Aorta (tissue), 5 donors: Measurements from ENCODE around the gene RNF187. TPM values are rescaled to one million over a fixed set of nuclear protein-coding genes. Genes with fewer than 3 reads are reported as not detected.

Experiments
- ATAC-seq: fragments of 200-7000 bp; cut with Tn5 transposase; one replicate; pipeline ENCODE4 v1.9.1; 2022; ENCODE audit warnings: moderate library complexity; ENCODE audit not compliant: low FRiP score
- DNase-seq, 2 donors: peaks; one replicate each; pipeline ENCODE4 v3.0.0-alpha.2; 2020
- H3K27ac ChIP-seq, 2 donors: one replicate each; pipeline ENCODE4 v1.5.1; 2013; ENCODE audit warnings: low read length in 2 of 2, mild to moderate bottlenecking in 2 of 2, moderate library complexity in 2 of 2, control low read depth in 1 of 2, inconsistent platforms in 1 of 2, low read depth in 1 of 2
- H3K27me3 ChIP-seq, 2 donors: one replicate each; pipeline ENCODE4 v1.6.1; 2013; ENCODE audit warnings: control low read depth in 1 of 2, low read length in 1 of 2, mild to moderate bottlenecking in 1 of 2, moderate library complexity in 1 of 2; ENCODE audit not compliant: insufficient read depth in 2 of 2, control insufficient read depth in 1 of 2
- H3K36me3 ChIP-seq, 2 donors: one replicate each; pipeline ENCODE4 v1.6.1; 2013; ENCODE audit warnings: control low read depth in 1 of 2, low read length in 1 of 2, mild to moderate bottlenecking in 1 of 2; ENCODE audit not compliant: insufficient read depth in 2 of 2, control insufficient read depth in 1 of 2
- H3K4me1 ChIP-seq, 2 donors: one replicate each; pipeline ENCODE4 v1.6.1; 2013; ENCODE audit warnings: low read length in 2 of 2, control low read depth in 1 of 2, mild to moderate bottlenecking in 1 of 2, moderate library complexity in 1 of 2; ENCODE audit not compliant: insufficient read depth in 2 of 2, control insufficient read depth in 1 of 2
- H3K4me3 ChIP-seq, 2 donors: one replicate each; pipeline ENCODE4 v1.5.1; 2013; ENCODE audit warnings: low read length in 2 of 2, control low read depth in 1 of 2, mild to moderate bottlenecking in 1 of 2
- H3K9me3 ChIP-seq: one replicate; pipeline ENCODE4 v1.6.1; 2013; ENCODE audit warnings: mild to moderate bottlenecking, low read length; ENCODE audit not compliant: control insufficient read depth
- WGBS, 2 donors: extraction: QIAGEN DNeasy Blood & Tissue Kit; methylation state at CpG; one replicate each; pipeline ENCODE4 v1.1.7; 2013; 5-methylcytosine and 5-hydroxymethylcytosine counted together
- intact Hi-C, 2 donors: fragments of 100-400 bp; cut with DNase I; formaldehyde crosslinking; loops; one replicate each; pipeline versions ENCODE4 v1.14.2 to v1.15.0; 2022
- long read RNA-seq, 2 donors: library from polyadenylated mRNA; unstranded; transcript quantifications; one replicate each; pipeline ENCODE4 v2.0.0, GENCODE V29; 2020 to 2021
- polyA plus RNA-seq, 2 donors: library from polyadenylated mRNA; stranded (reverse); fragments of 200-250 nt; gene quantifications; one replicate each; pipeline ENCODE4 v1.2.3, GENCODE V29; 2013
- total RNA-seq, 2 donors: library from RNA; stranded (reverse); fragmentation: NEBNext Ultra II Directional; extraction: Animal tissue kit (Norgen Biotek cat#: 25700); gene quantifications; one replicate each; pipeline ENCODE4 v1.2.1, GENCODE V29; 2021
- donor health status: healthy with polysubstance abuse.
- donor health status: Bipolar disorder and iron deficiency.
- donor health status: DM: no; HTN: no; CAD: no.
- donor health status: DM: no; HTN: no; CAD: no.
- donor health status: DM: yes; HTN: yes; CAD: no.

The RNF187 gene
- total RNA-seq = 10 to 100 TPM; 52.4 to 94.0 TPM
- 10 to 100 TPM; 22.8 to 28.5 TPM for polyA plus RNA-seq
- long read RNA-seq, donor 1, partial matches to known transcripts = 5 of 31 reads
- long read RNA-seq, donor 1, other reads (novel, unspliced or antisense) = 24 of 31 reads
- long read RNA-seq, donor 2, transcript RNF187-201 (4 exons, 3,017 nt) = major isoform, 78 of 96 reads
- long read RNA-seq, donor 2, partial matches to known transcripts = 3 of 96 reads
- long read RNA-seq, donor 2, other reads (novel, unspliced or antisense) = 15 of 96 reads

- Histone ChIP-seq H3K27ac (peak within 1 kb of the TSS; percentile 45 to 99), H3K4me1 (no peaks in the 10 kb centered on the region), H3K9me3 (no peaks in the 10 kb centered on the region), H3K36me3 (peaks cover 0 to 1% of the 10 kb centered on the region in 2 donors), H3K4me3 (peak within 1 kb of the TSS; percentile 68 to 98), H3K27me3 (no peaks in the 10 kb centered on the region)
- intact Hi-C loops = loop anchor here in 1 of 2 donors (2.0 to 10.0 kb wide), 2 partner anchors 81 to 113 kb away; partner anchors contain the start of gene TRIM11
- DNase-seq (peak; percentile 93 to 98), ATAC-seq (peak; percentile 96)
- WGBS, 2 donors = 1% methylated on average over 31 to 113 of the region's 113 CpGs
These were observed at the start of gene RNF187 for GRCh38 chr1:228487336-228488124. TSS of gene RNF187 (plus strand) at chr1:228487382.

DNA sequence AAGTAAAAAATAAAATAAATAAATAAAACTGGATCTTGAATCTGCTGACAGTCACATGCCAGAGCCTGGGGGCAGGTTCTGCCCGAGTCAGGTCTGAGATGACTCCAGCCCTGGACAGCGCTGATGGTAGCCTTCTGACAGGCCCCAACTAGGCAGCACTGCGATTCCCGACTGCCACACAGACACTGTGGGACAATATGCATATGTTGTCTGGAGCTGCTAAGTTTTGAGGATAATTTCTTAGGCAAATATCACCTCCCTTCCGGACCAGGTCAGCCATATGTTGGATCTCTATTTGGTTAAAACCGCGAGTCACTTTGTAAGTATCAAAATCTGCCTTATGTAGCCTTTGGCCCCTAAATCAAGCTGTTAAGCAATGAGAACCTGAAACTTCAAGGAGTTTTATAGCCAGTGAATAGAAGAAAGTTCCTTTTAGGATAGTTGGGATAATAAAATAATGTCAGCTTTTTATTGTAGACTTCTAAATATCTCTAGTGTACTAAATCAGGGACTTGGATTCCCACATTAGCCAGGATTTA lies 49.7 kb upstream of the RNF187 start:
- no peaks in the 10 kb centered on the region for H3K36me3 ChIP-seq
- ATAC-seq (no peak), DNase-seq (no peak)
- intact Hi-C loops = no loop called here
- H3K27me3 ChIP-seq = no peaks in the 10 kb centered on the region
- WGBS, 2 donors = 89 to 90% methylated on average over 7 of the region's 7 CpGs
- no peak overlapping the region for H3K4me3 ChIP-seq
- no peak overlapping the region for H3K27ac ChIP-seq
- no peaks in the 10 kb centered on the region for H3K9me3 ChIP-seq
- H3K4me1 ChIP-seq = no peaks in the 10 kb centered on the region

DNA sequence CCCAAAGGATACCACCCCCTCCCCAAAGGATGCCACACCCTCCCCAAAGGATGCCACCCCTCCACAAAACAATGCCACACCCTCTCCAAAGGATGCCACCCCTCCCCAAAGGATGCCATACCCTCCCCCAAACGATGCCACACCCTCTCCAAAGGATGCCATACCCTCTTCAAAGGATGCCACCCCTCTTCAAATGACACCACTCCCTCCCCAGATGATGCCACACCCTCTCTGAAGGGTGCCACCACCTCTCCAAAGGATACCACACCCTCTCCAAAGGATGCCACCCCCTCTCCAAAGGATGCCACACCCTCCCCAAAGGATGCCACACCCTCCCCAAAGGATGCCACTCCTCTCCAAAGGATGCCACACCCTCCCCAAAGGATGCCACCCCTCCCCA lies 48.9 kb upstream of the RNF187 start:
- no peak overlapping the region for H3K4me3 ChIP-seq
- no peak for DNase-seq
- no peaks in the 10 kb centered on the region for H3K36me3 ChIP-seq
- H3K4me1 ChIP-seq = no peaks in the 10 kb centered on the region
- intact Hi-C loops = no loop called here
- no peaks in the 10 kb centered on the region for H3K27me3 ChIP-seq
- WGBS, 2 donors = 50 to 60% methylated on average over 1 of the region's 1 CpG
- no peak for ATAC-seq
- H3K9me3 ChIP-seq = peaks cover under 1% of the 10 kb centered on the region
- H3K27ac ChIP-seq = no peak overlapping the region

- DNase-seq = no peak
- intact Hi-C loops = no loop called here
- Histone ChIP-seq H3K27ac (no peak overlapping the region), H3K27me3 (no peaks in the 10 kb centered on the region), H3K36me3 (no peaks in the 10 kb centered on the region), H3K9me3 (peaks cover 2% of the 10 kb centered on the region), H3K4me1 (no peaks in the 10 kb centered on the region), H3K4me3 (no peak overlapping the region)
- WGBS, 2 donors = 88 to 91% methylated on average over 9 of the region's 9 CpGs
- no peak for ATAC-seq
These were observed 46.3 kb upstream of the RNF187 start for GRCh38 chr1:228440761-228441500.

- Histone ChIP-seq H3K4me1 (no peaks in the 10 kb centered on the region), H3K36me3 (no peaks in the 10 kb centered on the region), H3K4me3 (no peak overlapping the region), H3K27me3 (no peaks in the 10 kb centered on the region), H3K9me3 (peaks cover 2% of the 10 kb centered on the region), H3K27ac (no peak overlapping the region)
- intact Hi-C loops = no loop called here
- ATAC-seq = no peak
- DNase-seq = no peak
These were observed 43.8 kb upstream of the RNF187 start for GRCh38 chr1:228443395-228443794.

DNA sequence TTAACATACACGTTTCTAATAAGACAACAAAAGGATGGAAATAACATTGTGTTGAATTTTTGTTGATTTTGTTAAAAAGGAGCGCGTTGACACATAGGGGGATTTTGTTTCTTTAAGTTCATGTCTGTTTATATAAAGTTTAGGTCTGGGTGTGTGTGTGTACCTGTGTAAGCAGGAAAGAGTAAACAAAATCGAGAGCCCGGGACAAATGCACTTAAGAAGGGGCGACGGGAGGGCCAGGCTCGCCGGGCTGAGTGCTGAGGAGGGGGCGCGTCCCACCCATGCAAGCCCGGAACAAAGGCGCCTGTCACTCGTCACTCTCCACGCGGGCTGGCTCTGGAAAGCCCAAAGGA lies 41.7 kb upstream of the RNF187 start:
- Histone ChIP-seq H3K4me3 (no peak overlapping the region), H3K9me3 (peaks cover 2% of the 10 kb centered on the region), H3K27me3 (no peaks in the 10 kb centered on the region), H3K27ac (no peak overlapping the region), H3K4me1 (no peaks in the 10 kb centered on the region), H3K36me3 (no peaks in the 10 kb centered on the region)
- DNase-seq (peak in 1 of 2 donors; percentile 53), ATAC-seq (no peak)
- intact Hi-C loops = no loop called here
- WGBS, 2 donors = 6 to 8% methylated on average over 16 of the region's 16 CpGs

DNA sequence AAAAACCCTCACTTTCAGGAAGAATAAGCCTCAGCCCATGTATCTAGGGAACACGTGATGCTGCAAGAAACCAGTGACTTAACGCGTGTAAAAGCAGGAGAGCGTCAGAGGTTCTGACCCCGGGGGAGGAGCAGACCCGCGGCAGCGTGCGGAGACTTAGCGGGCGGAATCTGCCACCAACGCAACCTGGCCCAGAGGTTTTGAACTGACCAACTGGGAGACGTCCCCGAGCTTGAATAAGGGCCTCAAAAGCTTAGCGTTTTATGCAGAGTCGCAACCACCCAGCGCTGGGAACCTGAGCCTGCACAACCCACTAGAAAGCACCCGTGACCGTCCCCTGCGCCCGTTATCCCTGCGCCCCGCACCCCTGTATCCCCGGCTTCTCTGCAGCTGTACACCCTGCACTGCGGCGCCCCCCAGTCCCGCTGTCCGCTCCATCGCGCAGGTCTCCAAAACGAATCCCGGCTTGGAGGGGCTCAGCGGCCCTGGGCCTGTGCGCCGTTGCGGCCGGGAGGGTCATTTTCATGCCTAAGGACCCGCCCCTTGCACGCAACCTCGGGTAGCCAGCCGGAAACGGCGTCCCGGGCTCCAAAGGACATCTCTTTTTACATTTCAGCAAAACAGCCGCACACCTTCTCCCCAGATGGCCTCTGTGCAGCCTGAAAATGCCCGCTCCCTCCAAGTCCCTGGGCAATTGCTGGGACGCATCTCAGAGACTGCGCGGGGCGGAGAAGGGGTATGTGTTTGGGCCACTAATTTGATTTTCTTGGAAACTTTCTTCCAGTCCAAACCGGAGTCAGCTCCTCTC lies 41.1 kb upstream of the RNF187 start:
- no peaks in the 10 kb centered on the region for H3K36me3 ChIP-seq
- ATAC-seq (peak; percentile 53), DNase-seq (peak; percentile 71 to 72)
- H3K4me3 ChIP-seq = peak overlapping the region in 1 of 2 donors; percentile 2
- peaks cover 2% of the 10 kb centered on the region for H3K9me3 ChIP-seq
- no peaks in the 10 kb centered on the region for H3K4me1 ChIP-seq
- intact Hi-C loops = no loop called here
- WGBS, 2 donors = 3 to 4% methylated on average over 48 to 51 of the region's 51 CpGs
- no peaks in the 10 kb centered on the region for H3K27me3 ChIP-seq
- H3K27ac ChIP-seq = no peak overlapping the region

- intact Hi-C loops = no loop called here
- no peak overlapping the region for H3K27ac ChIP-seq
- peak in 1 of 2 donors; percentile 57 for DNase-seq
- H3K9me3 ChIP-seq = peaks cover 2% of the 10 kb centered on the region
- 41 to 45% methylated on average over 14 to 15 of the region's 15 CpGs for WGBS, 2 donors
- no peaks in the 10 kb centered on the region for H3K36me3 ChIP-seq
- no peak overlapping the region for H3K4me3 ChIP-seq
- H3K27me3 ChIP-seq = no peaks in the 10 kb centered on the region
- H3K4me1 ChIP-seq = no peaks in the 10 kb centered on the region
- ATAC-seq = no peak
These were observed 40.3 kb upstream of the RNF187 start for GRCh38 chr1:228446852-228447251.
